ENCODE measurements around the gene CCDC157.

The CCDC157 gene

DNA sequence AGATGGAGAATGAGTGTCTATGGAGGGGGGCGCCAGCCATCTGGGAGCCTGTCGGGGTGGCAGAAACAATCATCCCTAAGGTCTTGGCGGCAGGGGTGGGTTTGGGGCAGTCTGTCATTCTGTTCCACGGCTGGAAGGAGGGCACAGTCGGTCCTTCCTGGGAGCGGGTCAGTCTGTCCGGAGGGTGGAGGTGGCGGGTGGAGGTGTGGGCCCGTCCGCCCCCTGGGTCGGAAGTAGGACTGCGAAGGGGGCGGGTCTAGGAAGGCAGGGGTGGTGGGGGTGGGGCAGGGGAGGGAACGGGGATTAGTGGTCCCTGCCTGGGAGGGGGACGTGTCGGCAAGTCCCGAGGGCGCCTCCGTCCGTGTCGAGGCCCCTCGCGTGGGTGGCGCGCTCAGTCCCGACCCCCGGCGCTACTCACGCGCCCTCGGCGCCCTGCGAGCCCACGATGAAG is 30.5 kb upstream of the CCDC157 start:
- peaks cover 50% of the 10 kb centered on the region for H3K79me2 ChIP-seq (ENCODE audit: insufficient read depth, low read length)
- peaks cover 46% of the 10 kb centered on the region for H3K4me1 ChIP-seq (ENCODE audit: insufficient read depth, low read length, poor library complexity, severe bottlenecking)
- peaks cover 6% of the 10 kb centered on the region; the same call in 1 of the 2 replicates for H3K36me3 ChIP-seq (ENCODE audit: insufficient read depth, low read length)
- peak overlapping the region; percentile 98 for H3K4me2 ChIP-seq (ENCODE audit: low read depth, low read length, poor library complexity, severe bottlenecking)
- H3K9ac ChIP-seq (ENCODE audit: low read depth, low read length, poor library complexity, severe bottlenecking) = peak overlapping the region; percentile 83
- H2AFZ ChIP-seq (ENCODE audit: low read length) = peak overlapping the region; percentile 82
- no peaks in the 10 kb centered on the region for H3K9me3 ChIP-seq (ENCODE audit: insufficient read depth, low read depth, low read length)
- H3K27me3 ChIP-seq (ENCODE audit: insufficient read depth, low read length, poor library complexity, severe bottlenecking) = no peaks in the 10 kb centered on the region
- peak overlapping the region; percentile 96 for H3K4me3 ChIP-seq (ENCODE audit: low read length, poor library complexity, severe bottlenecking)
- no peaks in the 10 kb centered on the region for H3K9me2 ChIP-seq (replicated peaks; ENCODE audit: low read depth, low read length)
- TF ChIP-seq EZH2phosphoT487 (IDR thresholded peaks at IDR 0.05; ENCODE audit: borderline replicate concordance) = no peak
- TF ChIP-seq, protein P1, sequence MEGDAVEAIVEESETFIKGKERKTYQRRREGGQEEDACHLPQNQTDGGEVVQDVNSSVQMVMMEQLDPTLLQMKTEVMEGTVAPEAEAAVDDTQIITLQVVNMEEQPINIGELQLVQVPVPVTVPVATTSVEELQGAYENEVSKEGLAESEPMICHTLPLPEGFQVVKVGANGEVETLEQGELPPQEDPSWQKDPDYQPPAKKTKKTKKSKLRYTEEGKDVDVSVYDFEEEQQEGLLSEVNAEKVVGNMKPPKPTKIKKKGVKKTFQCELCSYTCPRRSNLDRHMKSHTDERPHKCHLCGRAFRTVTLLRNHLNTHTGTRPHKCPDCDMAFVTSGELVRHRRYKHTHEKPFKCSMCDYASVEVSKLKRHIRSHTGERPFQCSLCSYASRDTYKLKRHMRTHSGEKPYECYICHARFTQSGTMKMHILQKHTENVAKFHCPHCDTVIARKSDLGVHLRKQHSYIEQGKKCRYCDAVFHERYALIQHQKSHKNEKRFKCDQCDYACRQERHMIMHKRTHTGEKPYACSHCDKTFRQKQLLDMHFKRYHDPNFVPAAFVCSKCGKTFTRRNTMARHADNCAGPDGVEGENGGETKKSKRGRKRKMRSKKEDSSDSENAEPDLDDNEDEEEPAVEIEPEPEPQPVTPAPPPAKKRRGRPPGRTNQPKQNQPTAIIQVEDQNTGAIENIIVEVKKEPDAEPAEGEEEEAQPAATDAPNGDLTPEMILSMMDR (conservative IDR thresholded peaks at IDR 0.05; ENCODE audit: low read length) = no peak
- peaks cover 18% of the 10 kb centered on the region for H4K20me1 ChIP-seq (ENCODE audit: insufficient read depth, low read length, poor library complexity, severe bottlenecking)
- no peaks in the 10 kb centered on the region for H3F3A ChIP-seq (ENCODE audit: low read depth)

DNA sequence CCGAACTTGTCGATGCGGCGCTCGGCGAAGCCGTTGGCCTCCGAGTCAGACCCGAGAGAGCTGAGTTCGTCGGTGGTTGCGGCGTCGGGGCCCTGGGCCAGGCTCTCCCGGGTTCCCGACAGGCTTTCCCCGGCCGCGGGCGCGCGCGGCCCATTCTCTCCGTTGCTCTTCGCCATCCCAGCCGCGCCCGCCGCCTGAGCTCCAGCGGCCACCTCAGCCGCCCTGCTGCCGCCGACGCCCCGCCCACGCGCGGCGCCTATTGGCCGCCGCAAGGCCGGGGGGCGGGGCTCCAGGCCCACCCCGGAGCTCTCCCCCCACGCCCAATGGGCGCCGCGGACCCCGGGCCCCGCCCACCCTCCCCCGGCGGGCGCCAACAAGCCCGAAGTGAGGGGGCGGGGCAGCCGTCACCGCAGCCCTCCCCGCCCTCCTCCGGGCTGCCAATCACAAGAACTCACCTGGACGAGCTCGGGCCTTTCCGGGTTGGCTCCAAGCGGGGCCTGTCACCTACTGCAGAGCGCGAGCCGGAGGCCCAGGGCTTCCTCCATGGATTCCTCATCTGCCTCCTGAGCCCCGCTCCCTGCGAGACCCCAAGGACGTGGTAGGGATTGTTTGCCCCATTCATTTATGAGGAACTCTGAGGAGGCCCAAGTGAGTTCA is 30.0 kb upstream of the CCDC157 start, which contains the start of gene TBC1D10A:
TBC1D10A (minus strand) TSS at position 236 of the 657 bp plus-strand sequence; CDS start at position 176, 60 bp downstream.
- no peaks in the 10 kb centered on the region for H3K27me3 ChIP-seq (ENCODE audit: insufficient read depth, low read length, poor library complexity, severe bottlenecking)
- no peaks in the 10 kb centered on the region for H3F3A ChIP-seq (ENCODE audit: low read depth)
- peak within 1 kb of the TSS; percentile 98 for H3K4me2 ChIP-seq (ENCODE audit: low read depth, low read length, poor library complexity, severe bottlenecking)
- H3K4me1 ChIP-seq (ENCODE audit: insufficient read depth, low read length, poor library complexity, severe bottlenecking) = peaks cover 40% of the 10 kb centered on the region
- TF ChIP-seq EZH2phosphoT487 (IDR thresholded peaks at IDR 0.05; ENCODE audit: borderline replicate concordance) = no peak
- TF ChIP-seq, protein P1 (conservative IDR thresholded peaks at IDR 0.05; ENCODE audit: low read length) = no peak
- no peaks in the 10 kb centered on the region for H3K9me2 ChIP-seq (replicated peaks; ENCODE audit: low read depth, low read length)
- H3K4me3 ChIP-seq (ENCODE audit: low read length, poor library complexity, severe bottlenecking) = peak within 1 kb of the TSS; percentile 96
- H4K20me1 ChIP-seq (ENCODE audit: insufficient read depth, low read length, poor library complexity, severe bottlenecking) = peaks cover 18% of the 10 kb centered on the region
- H3K36me3 ChIP-seq (ENCODE audit: insufficient read depth, low read length) = peaks cover 6% of the 10 kb centered on the region; the same call in 1 of the 2 replicates
- H2AFZ ChIP-seq (ENCODE audit: low read length) = peak within 1 kb of the TSS; percentile 82
- H3K79me2 ChIP-seq (ENCODE audit: insufficient read depth, low read length) = peaks cover 45% of the 10 kb centered on the region
- H3K9ac ChIP-seq (ENCODE audit: low read depth, low read length, poor library complexity, severe bottlenecking) = peak within 1 kb of the TSS; percentile 83
- H3K9me3 ChIP-seq (ENCODE audit: insufficient read depth, low read depth, low read length) = no peaks in the 10 kb centered on the region

DNA sequence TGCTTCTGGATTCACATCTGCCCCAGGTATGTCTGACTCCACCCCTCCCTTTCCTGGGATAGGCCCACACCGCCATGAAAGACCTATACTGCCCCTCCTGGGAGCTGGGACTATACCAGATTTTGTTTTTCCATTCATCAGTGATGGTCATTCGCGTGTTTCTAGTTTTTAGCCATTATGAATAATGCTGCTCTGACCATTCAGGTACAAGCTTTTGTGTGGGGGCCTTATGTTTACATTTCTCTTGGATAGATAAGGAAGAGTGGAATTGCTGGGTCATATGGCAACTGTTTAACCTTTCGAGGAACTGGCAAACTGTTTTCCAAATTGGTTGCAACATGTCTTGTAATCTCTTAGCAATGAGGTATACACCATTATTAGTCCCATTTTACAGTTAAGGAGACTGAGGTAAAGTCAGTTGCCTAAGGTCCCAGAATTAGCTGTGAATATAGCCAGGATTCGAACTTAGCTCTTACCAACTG is 28.9 kb upstream of the CCDC157 start:
- peak overlapping the region; percentile 79 for H3K9ac ChIP-seq (ENCODE audit: low read depth, low read length, poor library complexity, severe bottlenecking)
- peak overlapping the region; percentile 73 for H3K4me3 ChIP-seq (ENCODE audit: low read length, poor library complexity, severe bottlenecking)
- 0 out of 2 replicates have a peak, but pooled peaks cover 5% of the 10 kb centered on the region for H3F3A ChIP-seq (ENCODE audit: low read depth)
- H3K4me2 ChIP-seq (ENCODE audit: low read depth, low read length, poor library complexity, severe bottlenecking) = peak overlapping the region; percentile 96
- H2AFZ ChIP-seq (ENCODE audit: low read length) = no peak overlapping the region
- H3K27me3 ChIP-seq (ENCODE audit: insufficient read depth, low read length, poor library complexity, severe bottlenecking) = no peaks in the 10 kb centered on the region
- no peak for TF ChIP-seq EZH2phosphoT487 (IDR thresholded peaks at IDR 0.05; ENCODE audit: borderline replicate concordance)
- TF ChIP-seq, protein P1 (conservative IDR thresholded peaks at IDR 0.05; ENCODE audit: low read length) = no peak
- H3K4me1 ChIP-seq (ENCODE audit: insufficient read depth, low read length, poor library complexity, severe bottlenecking) = peaks cover 36% of the 10 kb centered on the region
- H3K79me2 ChIP-seq (ENCODE audit: insufficient read depth, low read length) = peaks cover 34% of the 10 kb centered on the region
- H4K20me1 ChIP-seq (ENCODE audit: insufficient read depth, low read length, poor library complexity, severe bottlenecking) = peaks cover 18% of the 10 kb centered on the region
- peaks cover 15% of the 10 kb centered on the region; the same call in 1 of the 2 replicates for H3K36me3 ChIP-seq (ENCODE audit: insufficient read depth, low read length)
- H3K9me2 ChIP-seq (replicated peaks; ENCODE audit: low read depth, low read length) = no peaks in the 10 kb centered on the region
- H3K9me3 ChIP-seq (ENCODE audit: insufficient read depth, low read depth, low read length) = no peaks in the 10 kb centered on the region

Data from Loucy (cell line).